A549 (cell line): ENCODE data around the gene ARHGAP18. TPM values are rescaled to one million over a fixed set of nuclear protein-coding genes. Genes with fewer than 3 reads are reported as not detected.

ENCODE experiments used
- ATAC-seq, 2 experiments: fragments of 200-7000 bp in 1 of 2; fragments of >200 bp in 1 of 2; cut with Nextera tagmentation in 1 of 2; cut with Tn5 transposase in 1 of 2; 3 replicates each; pipeline versions ENCODE4 v1.8.0 to v1.9.1; 2018 to 2020; ENCODE audit warnings: mild to moderate bottlenecking in 1 of 2, moderate library complexity in 1 of 2
- CTCF ChIA-PET: fragments of 300-600 bp; sonication (Branson Sonifier 250); formaldehyde crosslinking; extraction: SDS; loops from one replicate; lab custom pipeline; 2021; ENCODE audit warnings: antibody characterized with exemption, inconsistent platforms; lab: Yijun Ruan, JAX
- POLR2A ChIA-PET: fragments of 350-600 bp; formaldehyde crosslinking; extraction: SDS; loops from one replicate; lab custom pipeline; 2021; ENCODE audit warnings: antibody characterized with exemption, inconsistent platforms; lab: Yijun Ruan, JAX
- DNase-seq, 2 experiments: peaks; one replicate each; pipeline versions ENCODE4 v3.0.0 to v3.0.0-alpha.2; 2011 to 2016; ENCODE audit warnings: low read depth in 1 of 2, low spot score in 1 of 2
- FAIRE-seq: peaks from 2 replicates; lab custom pipeline; 2011; peaks lifted over from hg19 to GRCh38; lab: Jason Lieb, UNC
- H3K27ac ChIP-seq, 2 experiments: fragments of >200 bp; sonication (Bioruptor Twin); formaldehyde crosslinking; 3 replicates each; pipeline ENCODE4 v1.5.1; 2016 to 2017
- H3K4me1 ChIP-seq: fragments of >200 bp; sonication (Bioruptor Twin); formaldehyde crosslinking; 3 replicates; pipeline ENCODE4 v1.6.1; 2016
- H3K4me2 ChIP-seq: fragments of >200 bp; sonication (Bioruptor Twin); formaldehyde crosslinking; 3 replicates; pipeline ENCODE4 v1.6.1; 2016
- H3K4me3 ChIP-seq: fragments of >200 bp; sonication (Bioruptor Twin); formaldehyde crosslinking; 3 replicates; pipeline ENCODE4 v1.5.1; 2016
- H3K9me3 ChIP-seq: fragments of >200 bp; sonication (Bioruptor Twin); formaldehyde crosslinking; 3 replicates; pipeline ENCODE4 v1.6.1; 2016
- BCL3 ChIP-seq: fragments of >200 bp; sonication (Bioruptor Twin); formaldehyde crosslinking; IDR thresholded peaks from 3 replicates; pipeline ENCODE4 v1.6.1; 2016
- CBX8 ChIP-seq: fragments of 200-600 bp; sonication (generic); IDR thresholded peaks from 2 replicates; pipeline ENCODE4 v1.6.1; 2016
- CEBPB ChIP-seq, 2 experiments: fragments of >200 bp in 1 of 2; sonication (Bioruptor Twin) in 1 of 2; formaldehyde crosslinking in 1 of 2; IDR thresholded peaks; 2 replicates each; pipeline ENCODE4 v1.6.1; 2012 to 2016
- CTCF ChIP-seq: fragments of >200 bp; sonication (Bioruptor Twin); formaldehyde crosslinking; IDR thresholded peaks from 3 replicates; pipeline ENCODE4 v1.5.1; 2016
- FOSL2 ChIP-seq, 2 experiments: fragments of 450-650 bp in 1 of 2; fragments of >200 bp in 1 of 2; sonication (Bioruptor Twin) in 1 of 2; formaldehyde crosslinking; IDR thresholded peaks; 2 replicates each; pipeline versions ENCODE4 v1.5.0 to v1.6.1; 2016 to 2020; ENCODE audit warnings: mild to moderate bottlenecking in 1 of 2, moderate library complexity in 1 of 2
- FOXS1 ChIP-seq: fragments of 250-450 bp; sonication (Bioruptor Pico); IDR thresholded peaks from 2 replicates; pipeline ENCODE4 v1.5.0; 2020; ENCODE audit warnings: mild to moderate bottlenecking, moderate library complexity
- HOXB13 ChIP-seq: fragments of 250-450 bp; sonication (Bioruptor Pico); IDR thresholded peaks from 2 replicates; pipeline ENCODE4 v1.5.0; 2020; ENCODE audit warnings: low read depth, mild to moderate bottlenecking, moderate library complexity
- JUN ChIP-seq, 2 experiments: fragments of >200 bp; sonication (Bioruptor Twin); formaldehyde crosslinking; IDR thresholded peaks; 2 replicates in 1 of 2; 3 replicates in 1 of 2; pipeline ENCODE4 v1.6.1; 2016 to 2017
- KDM5A ChIP-seq: fragments of 200-600 bp; sonication (generic); IDR thresholded peaks from 2 replicates; pipeline ENCODE4 v1.6.1; 2016; ENCODE audit warnings: antibody characterized with exemption, mild to moderate bottlenecking
- NFE2L2 ChIP-seq: fragments of 150-350 bp; conservative IDR thresholded peaks from 2 replicates; pipeline ENCODE4 v1.6.1; 2014; ENCODE audit warnings: low read length
- POLR2A ChIP-seq: IDR thresholded peaks from 2 replicates; pipeline ENCODE4 v1.6.1; 2012; ENCODE audit warnings: mild to moderate bottlenecking, low read length
- RAD21 ChIP-seq, 2 experiments: fragments of >200 bp in 1 of 2; sonication (Bioruptor Twin) in 1 of 2; formaldehyde crosslinking in 1 of 2; IDR thresholded peaks in 1 of 2; conservative IDR thresholded peaks in 1 of 2; 2 replicates in 1 of 2; 3 replicates in 1 of 2; pipeline ENCODE4 v1.6.1; 2012 to 2018; ENCODE audit warnings: inconsistent platforms in 1 of 2
- ZNF302 ChIP-seq: fragments of 250-450 bp; sonication (Bioruptor Pico); IDR thresholded peaks from 2 replicates; pipeline ENCODE4 v1.9.0; 2021; ENCODE audit warnings: inconsistent platforms, mild to moderate bottlenecking, moderate library complexity
- WGBS: methylation state at CpG from one replicate; pipeline ENCODE4 v1.1.6; 2017; ENCODE audit errors: missing lambda C conversion rate; 5-methylcytosine and 5-hydroxymethylcytosine counted together
- polyA minus RNA-seq: library from RNA; depleted of rRNA, polyadenylated mRNA; stranded (reverse); fragments of >200 nt; gene quantifications from 2 replicates; pipeline ENCODE4 v1.2.3, GENCODE V29; 2011; rRNA and poly(A)+ RNA removed
- polyA plus RNA-seq, 4 experiments: library from polyadenylated mRNA; depleted of rRNA in 3 of 4; stranded (reverse); fragments of >200 nt; fragmentation: RNase III in 1 of 4; extraction: RNeasy Plus Mini Kit Qiagen cat#74134 plus additional on column Dnase treatment in 1 of 4; gene quantifications; 2 replicates in 3 of 4; 3 replicates in 1 of 4; pipeline ENCODE4 v1.2.3, GENCODE V29; 2011 to 2017

ARHGAP18 gene
- 13.3 and 16.7 TPM in 2 replicates for polyA plus RNA-seq (2011; rRNA removed)
- 1.4 TPM in 2 replicates for polyA plus RNA-seq (2012; cell fraction: cytosol; rRNA removed)
- polyA plus RNA-seq (2012; cell fraction: nucleus; rRNA removed) = 0.55 and 0.75 TPM in 2 replicates
- 8.1 to 13.4 TPM (median 11.2 TPM) in 3 replicates for polyA plus RNA-seq (2017; fragmentation: RNase III; extraction: RNeasy Plus Mini Kit Qiagen cat#74134 plus additional on column Dnase treatment)
- 13.5 and 13.7 TPM in 2 replicates for polyA minus RNA-seq

GRCh38 chr6:129709769-129710449, at the start of gene ARHGAP18:
Gene ARHGAP18 (minus strand): TSS chr6:129710177. CDS start chr6:129710136, 41 bp downstream.
- peak within 1 kb of the TSS; percentile 70 to 87 for H3K27ac ChIP-seq
- TF ChIP-seq BCL3 (0 out of 3 replicates have a peak, but pooled peaks have one; percentile 28), FOXS1 (no peak), POLR2A (peak; percentile 40), ZNF302 (CRISPR knock-in tag) (no peak), KDM5A (no peak), NFE2L2 (no peak), CEBPB (IDR thresholded peaks at IDR 0.05) (no peak)
- ATAC-seq (peak; percentile 99 to 100), DNase-seq (peak; percentile 53 to 88), FAIRE-seq (no peak)
- CTCF ChIA-PET = interaction anchor here (0.6 to 1.3 kb wide), 4 partner anchors 20 to 211 kb away, joined by 3 to 4 read pairs (median 4); no protein-coding TSS in a partner anchor
- WGBS = 0% methylated on average over 23 of the region's 23 CpGs
- H3K9me3 ChIP-seq = no peaks in the 10 kb centered on the region
- POLR2A ChIA-PET = interaction anchor here (0.5 to 1.4 kb wide), 4 partner anchors 10 to 1270 kb away, joined by 3 to 8 read pairs (median 5); no protein-coding TSS in a partner anchor
- H3K4me2 ChIP-seq = peak within 1 kb of the TSS; percentile 92
- H3K4me3 ChIP-seq = peak within 1 kb of the TSS; percentile 62
- H3K4me1 ChIP-seq = peaks cover 2% of the 10 kb centered on the region; the same call in 1 of the 3 replicates

- TF ChIP-seq CTCF (no peak), CBX8 (no peak)
- DNase-seq (no peak), FAIRE-seq (no peak), ATAC-seq (no peak)
- H3K4me1 ChIP-seq = no peaks in the 10 kb centered on the region
- POLR2A ChIA-PET = no interaction called here
- H3K27ac ChIP-seq = no peak overlapping the region
- CTCF ChIA-PET = interaction anchor here (0.7 to 1.6 kb wide), 3 partner anchors 11 to 266 kb away, joined by 3 read pairs; no protein-coding TSS in a partner anchor
- 74% methylated on average over 1 of the region's 1 CpG for whole genome bisulfite sequencing
- H3K4me3 ChIP-seq = no peak overlapping the region
- no peak overlapping the region for H3K4me2 ChIP-seq
- H3K9me3 ChIP-seq = no peaks in the 10 kb centered on the region
Measured at GRCh38 chr6:129755787-129756186, 45.8 kb upstream of the ARHGAP18 start.

GRCh38 chr6:129754750-129755149, 44.8 kb upstream of the ARHGAP18 start:
- DNase-seq (no peak), ATAC-seq (no peak), FAIRE-seq (no peak)
- Histone ChIP-seq H3K27ac (no peak overlapping the region), H3K4me3 (no peak overlapping the region), H3K9me3 (no peaks in the 10 kb centered on the region), H3K4me1 (peaks cover 2% of the 10 kb centered on the region; the same call in 2 of the 3 replicates), H3K4me2 (no peak overlapping the region)
- 33% methylated on average over 2 of the region's 2 CpGs for WGBS
- CTCF ChIA-PET = interaction anchor here (1.0 to 1.6 kb wide), 2 partner anchors 10 to 156 kb away, joined by 3 read pairs; no protein-coding TSS in a partner anchor
- TF ChIP-seq BCL3 (no peak), CEBPB (IDR thresholded peaks at IDR 0.05) (no peak), HOXB13 (CRISPR knock-in tag) (no peak), RAD21 (conservative IDR thresholded peaks at IDR 0.05 in 1 of 2, IDR thresholded peaks at IDR 0.05 in 1 of 2) (no peak), CTCF (no peak), FOSL2 (IDR thresholded peaks at IDR 0.05) (no peak), FOSL2 (CRISPR knock-in tag; IDR thresholded peaks at IDR 0.05) (no peak), JUN (IDR thresholded peaks at IDR 0.05) (no peak)
- POLR2A ChIA-PET = no interaction called here
